ENCODE results near the gene IFTAP. TPM values are rescaled to one million over a fixed set of nuclear protein-coding genes. Genes with fewer than 3 reads are reported as not detected.

Gene IFTAP
- total RNA-seq, result 17.5 and 18.6 TPM in 2 replicates

DNA sequence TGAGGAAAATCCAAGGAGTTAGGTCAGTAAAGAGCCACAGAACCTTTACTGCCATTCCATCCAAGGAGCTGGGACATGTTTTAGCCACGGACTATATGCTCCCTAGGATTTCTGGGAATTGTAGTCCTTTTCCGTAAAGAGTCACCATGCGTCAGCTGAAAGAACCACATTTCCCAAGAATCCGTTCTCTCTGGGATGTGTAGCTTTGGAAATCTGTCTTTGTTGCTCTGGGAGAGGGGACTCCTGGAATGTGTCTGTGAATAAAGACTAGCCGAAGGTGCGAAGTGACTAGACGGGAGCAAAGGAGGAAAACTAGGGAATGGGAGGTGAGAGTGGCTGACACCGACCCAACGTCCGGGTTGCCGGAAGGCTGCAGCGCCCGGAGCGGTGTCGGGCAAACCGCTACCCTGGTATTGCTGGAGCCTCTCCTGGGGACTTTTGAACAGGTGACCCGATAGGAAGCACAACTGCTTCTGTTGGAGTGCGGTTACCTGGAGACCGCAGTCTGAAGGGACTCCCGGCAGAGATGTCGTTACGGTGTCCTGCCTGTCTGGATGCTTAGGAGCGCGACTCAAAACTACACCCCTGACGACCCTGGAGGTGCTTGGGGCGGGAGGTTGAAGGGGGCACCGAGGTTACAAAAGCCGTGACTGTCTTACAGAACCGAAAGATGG lies at the start of gene IFTAP:
IFTAP (plus strand) TSS at position 187 of the 674 bp plus-strand sequence. CDS start 15,602 bp downstream, outside the sequence.

GRCh38 chr11:36567694-36568093 lies 26.6 kb upstream of the IFTAP start, which contains the start of gene RAG1:
Gene RAG1, plus strand, starts transcription at chr11:36568007. Its CDS starts 5,298 bp downstream, at chr11:36573305.

DNA sequence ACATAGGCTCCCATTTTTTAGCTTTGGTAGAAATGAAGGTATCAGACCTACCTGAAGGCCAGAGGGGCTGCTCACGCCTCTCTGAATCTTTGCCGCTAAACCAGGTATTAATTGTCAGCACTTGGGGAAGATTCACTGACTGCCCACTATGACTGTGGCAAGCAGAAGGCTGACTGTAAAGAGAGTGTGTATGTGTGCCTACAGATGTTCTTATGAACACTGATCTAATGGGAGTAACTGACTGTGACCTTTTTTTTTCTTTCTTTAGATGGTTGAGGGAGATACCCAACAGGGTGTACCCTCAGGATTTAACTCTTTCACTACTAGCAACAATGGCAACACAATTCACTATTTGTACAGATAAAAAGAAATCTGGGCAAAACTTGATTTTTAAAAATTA lies 3.7 kb downstream of the IFTAP start, which contains the start of gene RAG2:
RAG2 (minus strand) TSS at position 186 of the 400 bp plus-strand sequence. CDS start 4,068 bp downstream, outside the sequence.

Other genes starting within 250 kb of the IFTAP start
- gene TRAF6, start 84.2 kb upstream of the IFTAP start, total RNA-seq, result 6.8 and 7.0 TPM in 2 replicates
- gene RAG1, start 26.5 kb upstream of the IFTAP start, total RNA-seq, result 0.54 TPM in 1 of 2 replicates, not detected in the other
- not detected in 2 replicates for gene RAG2, start 3.7 kb downstream of the IFTAP start, total RNA-seq

Measured in cardiac atrium fibroblast (primary cell).